Right ventricle myocardium inferior (tissue), 1 donor: ENCODE results near the gene ELFN1. TPM values are rescaled to one million over a fixed set of nuclear protein-coding genes. Genes with fewer than 3 reads are reported as not detected.

Experiments used
- ATAC-seq: fragments of 200-7000 bp; cut with Tn5 transposase; one replicate; pipeline ENCODE4 v1.9.1; 2020; ENCODE audit warnings: mild to moderate bottlenecking, moderate library complexity
- DNase-seq: peaks from one replicate; pipeline ENCODE4 v3.0.0; 2021; ENCODE audit errors: missing footprints
- intact Hi-C: fragments of 100-400 bp; cut with DNase I; formaldehyde crosslinking; loops from one replicate; pipeline ENCODE4 v1.11.0; 2022
- total RNA-seq: library from RNA; stranded (reverse); fragmentation: NEBNext Ultra II Directional; extraction: Animal tissue kit (Norgen Biotek cat#: 25700); gene quantifications from one replicate; pipeline ENCODE4 v1.2.1, GENCODE V29; 2021
- donor health status: DM: no; HTN: yes; CAD: no; lungs with severe emphysema.

The ELFN1 gene
- total RNA-seq, 1 donor from 2014 or later = 10.7 TPM

DNA sequence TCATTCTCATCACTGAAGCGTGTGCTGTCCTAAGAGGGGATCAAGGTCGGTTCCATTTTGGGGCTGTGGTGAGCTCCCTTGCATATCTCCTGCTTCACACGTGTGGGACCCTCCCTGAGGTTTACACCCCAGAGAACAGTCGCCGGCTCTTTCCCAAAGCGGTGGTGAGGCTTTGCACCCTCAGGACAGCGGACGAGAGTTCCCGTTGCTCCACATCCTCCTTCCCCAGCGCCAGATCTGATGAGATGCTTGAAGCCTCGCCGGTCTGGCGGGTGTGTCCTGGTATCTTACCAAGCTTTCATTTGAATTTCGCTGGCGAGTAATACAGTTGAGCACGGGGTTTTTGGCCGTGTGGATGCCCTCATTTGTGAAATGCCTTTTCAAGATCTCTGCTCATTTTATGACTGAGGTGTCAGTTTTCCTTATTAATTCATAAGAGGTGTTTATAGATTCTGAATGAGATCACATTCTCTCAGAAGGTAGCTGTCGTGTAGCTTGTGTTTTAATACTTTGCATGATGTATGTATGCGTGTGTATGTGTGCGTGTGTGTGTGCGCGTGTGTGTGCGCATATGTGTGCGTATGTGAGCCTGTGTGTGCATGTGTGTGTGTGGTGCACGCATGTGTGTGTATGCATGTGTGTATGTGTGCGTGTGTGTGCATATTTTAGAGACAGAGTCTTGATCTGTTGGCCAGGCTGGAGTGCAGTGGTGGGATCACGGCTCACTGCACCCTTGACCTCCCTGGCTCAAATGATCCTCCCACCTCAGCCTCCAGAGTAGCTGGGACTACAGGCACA is 30.7 kb downstream of the ELFN1 start:
- intact Hi-C loops = no loop called here
- no peak for ATAC-seq
- DNase-seq = no peak

DNA sequence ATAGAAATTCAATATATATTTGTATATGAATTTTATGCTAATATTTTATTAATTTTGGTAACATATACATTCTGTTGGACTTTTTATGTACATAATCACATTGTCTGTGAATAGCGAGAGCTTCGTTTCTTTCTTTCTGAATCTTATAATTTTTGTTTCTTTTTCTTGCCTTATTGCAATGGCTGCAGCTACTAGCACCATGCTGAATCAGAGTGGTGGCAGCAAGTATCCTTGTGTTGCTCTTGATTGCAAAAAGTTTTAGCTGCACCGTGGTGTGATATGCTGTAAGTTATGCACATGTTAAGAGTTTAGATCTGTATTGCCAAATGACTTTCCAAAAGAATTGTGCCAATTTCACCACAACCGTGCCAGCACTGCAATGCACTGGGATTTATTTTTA is 32.6 kb downstream of the ELFN1 start:
- DNase-seq (no peak), ATAC-seq (no peak)
- intact Hi-C loops = no loop called here

DNA sequence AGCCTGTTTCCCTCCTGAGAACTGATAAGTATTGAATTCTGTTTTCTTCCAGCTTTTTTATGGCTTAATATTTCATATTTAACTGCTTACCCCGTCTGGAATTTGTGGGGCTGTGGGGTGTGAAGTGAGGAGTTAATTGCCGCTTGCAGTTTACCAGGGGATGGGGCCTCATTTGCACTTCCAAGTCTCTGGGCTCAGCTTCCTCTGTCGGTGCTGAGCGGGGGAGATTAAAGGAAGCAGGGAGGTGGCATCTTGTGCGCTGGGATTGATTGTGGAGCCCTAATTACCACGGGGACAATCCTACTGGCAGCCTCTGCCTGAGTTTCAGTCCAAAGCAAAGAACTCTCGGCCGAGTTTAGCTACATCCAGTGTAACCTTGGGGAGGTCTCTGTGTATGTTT is 33.4 kb downstream of the ELFN1 start:
- DNase-seq (no peak), ATAC-seq (no peak)
- intact Hi-C loops = no loop called here

DNA sequence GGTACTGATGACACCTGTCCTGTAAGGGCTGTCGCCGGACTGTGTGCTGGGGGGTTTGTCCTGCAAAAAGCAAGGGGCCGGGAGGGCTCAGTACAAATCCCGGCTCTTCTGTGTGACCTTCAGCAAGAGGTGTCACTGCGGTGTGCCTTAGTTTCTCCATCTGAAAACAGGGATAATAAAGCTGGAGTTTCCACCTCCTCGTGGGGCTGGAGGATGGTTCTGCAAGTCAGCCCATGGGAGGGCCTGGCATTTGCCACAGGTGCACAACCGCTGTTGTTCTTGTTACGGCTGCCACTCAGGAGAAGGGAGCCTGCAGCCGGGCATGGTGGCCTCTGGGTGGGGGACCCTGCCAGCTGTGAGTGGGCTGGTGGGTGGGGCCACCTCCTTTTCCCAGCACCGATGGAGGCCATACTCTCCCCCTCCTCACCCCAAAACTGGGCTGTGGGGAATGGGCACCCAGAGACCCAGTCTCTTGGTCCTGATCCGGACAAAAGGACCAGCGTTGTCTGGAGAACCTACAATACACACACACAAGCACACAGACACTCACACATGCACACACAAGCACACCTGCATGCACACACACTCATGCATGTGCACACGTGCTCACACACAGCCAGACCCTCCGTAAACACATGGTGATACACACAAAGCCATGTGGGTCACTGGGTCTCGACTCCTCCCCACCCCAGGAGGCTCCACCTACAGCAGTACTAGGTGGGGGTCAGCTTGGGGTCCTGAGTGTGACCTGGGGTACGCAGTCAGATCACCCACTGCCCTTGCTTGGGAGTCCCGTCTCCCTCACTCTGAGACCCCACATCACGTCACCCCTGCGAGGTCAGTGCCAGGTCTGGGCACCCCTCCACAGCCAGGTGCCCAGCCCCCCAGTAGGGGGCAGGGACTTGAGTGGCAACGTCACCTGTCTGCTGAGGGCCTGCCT is 34.1 kb downstream of the ELFN1 start:
- DNase-seq (no peak), ATAC-seq (no peak)
- intact Hi-C loops = no loop called here

DNA sequence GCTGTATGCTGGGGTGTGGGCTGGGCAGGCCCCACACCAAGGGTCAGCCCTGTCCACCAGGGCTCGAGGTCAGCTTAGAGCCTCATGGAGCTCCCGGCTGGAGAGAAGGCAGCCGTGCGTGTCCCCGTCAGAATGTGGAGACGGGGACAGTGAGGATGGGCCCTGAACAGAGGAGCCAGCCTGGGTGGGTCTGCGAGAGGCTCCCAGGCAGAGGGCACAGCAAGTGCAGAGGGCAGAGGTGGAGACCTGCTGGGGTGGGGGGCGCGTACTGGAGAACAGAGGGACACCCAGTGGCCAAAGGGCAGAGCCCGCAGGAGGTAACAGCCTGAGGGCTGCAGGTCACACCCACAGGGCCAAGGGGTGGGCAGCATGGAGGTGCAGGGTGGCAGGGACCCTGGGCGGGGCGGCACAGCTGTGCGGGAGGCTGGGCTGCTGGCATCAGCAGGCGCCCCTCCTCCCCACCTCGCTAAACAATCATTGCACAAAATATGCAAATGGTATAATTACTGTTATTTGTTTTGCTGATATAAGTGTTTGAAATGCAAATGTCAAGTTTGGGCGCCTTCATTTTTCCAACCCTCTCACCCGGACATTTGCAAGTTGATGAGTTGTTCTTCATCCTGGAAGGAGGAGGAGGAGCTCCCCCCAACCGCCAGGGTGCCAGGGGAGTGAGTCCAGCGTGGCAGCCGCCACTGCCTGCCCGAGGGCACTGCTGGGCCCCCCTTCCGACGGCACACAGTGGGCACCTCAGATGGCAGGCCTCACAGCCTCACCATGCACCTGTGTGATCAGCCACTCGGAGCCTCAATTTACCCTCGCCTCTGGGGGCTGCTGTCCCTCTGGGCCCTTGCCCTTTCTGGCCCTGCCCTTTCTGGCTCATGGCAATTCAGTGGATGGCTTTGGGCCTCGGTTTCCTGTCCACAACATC is 35.0 kb downstream of the ELFN1 start:
- no peak for DNase-seq

DNA sequence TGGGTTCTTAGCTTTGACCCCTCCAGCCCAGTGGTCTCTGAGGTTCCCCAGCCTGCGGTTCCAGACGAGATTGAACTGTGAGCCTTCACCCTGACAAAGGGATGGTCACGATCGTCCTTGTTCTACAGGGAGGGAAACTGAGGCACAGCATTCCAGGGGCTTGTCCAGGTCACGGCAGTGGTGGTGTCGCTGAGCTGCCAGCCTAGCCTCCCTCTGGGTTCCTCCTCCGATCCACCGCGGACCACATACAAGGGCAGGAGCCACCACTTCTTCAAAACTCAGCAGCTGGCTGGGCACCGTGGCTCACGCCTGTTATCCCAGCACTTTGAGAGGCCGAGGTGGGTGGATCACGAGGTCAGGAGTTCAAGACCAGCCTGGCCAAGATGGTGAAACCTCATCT is 35.8 kb downstream of the ELFN1 start:
- no peak for DNase-seq
- ATAC-seq = no peak
- intact Hi-C loops = no loop called here

More for the DNA sequence above, 35.0 kb downstream of the ELFN1 start:
- intact Hi-C loops = no loop called here
- ATAC-seq = no peak

DNA sequence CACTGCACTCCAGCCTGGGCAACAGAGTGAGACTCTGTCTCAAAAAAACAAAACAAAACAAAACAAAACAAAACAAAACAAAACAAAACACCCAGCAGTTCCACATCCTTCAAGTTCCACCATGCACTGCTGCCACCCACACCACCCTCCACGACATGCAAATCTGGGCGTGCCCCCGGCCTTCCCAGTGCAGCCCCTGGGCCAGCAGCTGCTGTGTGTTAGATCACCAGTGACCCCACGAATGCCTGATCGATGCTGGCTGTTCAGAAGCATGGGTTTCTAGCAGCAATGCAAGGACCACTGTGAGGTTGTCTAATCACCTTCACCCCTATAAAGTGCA is 36.3 kb downstream of the ELFN1 start:
- intact Hi-C loops = no loop called here
- DNase-seq (no peak), ATAC-seq (no peak)

DNA sequence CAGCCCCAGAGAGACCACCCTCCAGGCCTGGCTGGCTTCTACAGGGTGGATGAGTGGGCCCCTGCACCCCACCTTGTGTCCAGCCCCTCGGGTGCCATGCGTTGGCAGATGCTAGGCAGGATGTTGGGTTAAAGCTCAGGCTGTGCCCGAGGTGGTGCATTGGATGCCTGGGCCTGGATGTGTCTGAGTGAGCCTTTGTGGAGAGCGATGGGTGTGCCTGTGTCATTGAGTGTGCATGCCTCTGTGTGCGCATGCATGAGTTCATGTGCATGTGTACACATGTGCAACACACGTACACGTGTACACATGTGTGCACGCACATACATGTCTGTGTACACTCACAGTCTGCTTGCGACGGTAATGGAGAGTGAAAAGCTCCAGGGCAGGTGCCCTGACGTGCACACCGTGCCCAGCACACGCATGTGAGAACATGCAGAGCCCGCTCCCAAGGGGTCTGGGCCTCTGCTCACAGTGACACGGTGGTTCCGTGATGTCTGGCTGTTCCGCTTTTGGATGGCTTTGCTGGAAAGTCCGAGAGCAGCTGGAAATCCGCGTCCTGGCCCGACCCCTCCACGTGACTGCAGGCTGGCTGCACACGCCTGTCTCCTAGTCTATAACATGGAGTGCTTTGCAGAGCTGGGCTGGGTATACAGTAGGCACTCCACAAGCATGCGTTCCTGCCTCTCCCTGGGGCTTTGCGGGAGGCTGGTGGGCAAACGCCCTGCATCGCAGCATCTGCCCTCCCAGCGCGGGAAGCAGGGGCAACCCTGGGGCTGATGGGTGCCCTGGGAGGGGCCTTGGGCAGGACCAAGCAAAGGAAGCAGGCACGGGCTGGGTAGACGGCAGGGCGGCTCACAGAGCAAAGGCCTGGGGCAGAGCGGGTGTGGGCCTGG is 36.9 kb downstream of the ELFN1 start:
- ATAC-seq (no peak), DNase-seq (no peak)
- intact Hi-C loops = no loop called here

DNA sequence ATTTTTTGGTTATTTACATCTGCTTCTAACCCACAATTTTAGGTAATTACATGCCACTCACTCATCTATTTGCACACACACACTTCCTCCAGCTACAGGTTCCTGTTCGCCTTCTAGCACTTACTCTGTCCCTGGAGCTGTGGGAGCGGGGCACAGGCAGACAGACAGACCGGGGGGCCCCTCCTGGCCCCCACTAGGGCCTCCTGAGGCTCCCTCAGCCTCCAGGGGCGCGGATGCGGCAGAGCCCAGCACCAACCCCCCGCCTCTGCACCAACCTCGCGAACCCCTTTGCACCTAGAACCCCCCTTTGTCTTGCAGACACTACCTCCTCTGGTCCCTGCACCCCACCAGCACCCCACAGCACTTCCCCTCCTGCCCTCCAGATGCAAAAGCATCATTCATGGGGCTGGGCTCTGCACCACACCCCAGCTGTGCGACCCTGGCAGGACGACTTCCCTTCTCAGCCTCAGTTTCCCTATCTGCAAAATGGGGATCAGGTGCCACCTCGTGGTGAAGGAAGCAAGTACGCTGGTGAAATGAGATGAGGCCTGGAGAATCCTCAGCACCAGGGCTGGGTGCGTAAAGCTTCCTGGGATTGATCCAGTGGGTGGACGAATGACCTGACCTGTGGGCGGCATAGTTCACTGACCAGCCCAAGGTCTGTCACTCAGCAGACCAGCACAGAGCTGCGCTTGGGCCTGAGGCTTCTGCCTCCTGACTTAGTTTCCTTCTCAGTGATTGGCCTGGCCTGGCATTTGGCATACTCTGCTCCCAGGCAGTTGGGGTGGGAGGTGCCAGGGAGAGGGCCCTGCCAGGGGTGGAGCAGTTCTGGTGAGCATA is 37.9 kb downstream of the ELFN1 start:
- intact Hi-C loops = no loop called here
- DNase-seq (no peak), ATAC-seq (no peak)

DNA sequence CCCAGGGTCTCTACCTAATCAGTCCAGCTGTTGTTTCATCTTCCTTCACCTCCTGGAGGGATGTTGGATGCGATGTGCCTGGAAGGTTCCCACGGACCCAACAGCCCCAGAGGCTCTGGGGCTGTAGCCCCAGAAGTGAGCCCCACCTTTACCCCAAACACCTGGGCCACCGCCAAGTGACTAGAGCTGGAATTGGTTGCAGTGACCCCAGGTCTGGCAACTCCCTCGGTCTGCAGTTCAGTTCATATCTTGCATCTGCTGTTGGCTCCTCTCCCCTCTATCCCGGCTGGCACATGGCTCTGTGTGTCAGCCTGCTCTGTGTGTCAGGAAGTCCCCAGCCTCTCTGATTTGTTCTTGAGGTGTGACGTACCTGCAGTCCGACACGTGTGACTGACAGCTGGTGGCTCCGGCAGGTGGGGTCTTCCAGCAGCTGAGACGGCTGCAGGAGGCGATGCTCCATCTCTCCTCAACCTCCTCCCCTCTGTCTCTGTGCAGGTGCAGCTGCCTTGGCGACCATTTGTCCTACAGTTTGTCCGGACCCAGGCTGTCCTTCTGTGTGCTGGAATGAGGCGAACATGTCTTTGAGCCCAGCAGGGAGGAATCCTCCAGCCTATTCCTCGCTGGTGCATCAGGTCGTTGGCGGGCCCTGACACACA is 38.6 kb downstream of the ELFN1 start:
- DNase-seq = no peak
- intact Hi-C loops = no loop called here
- no peak for ATAC-seq

DNA sequence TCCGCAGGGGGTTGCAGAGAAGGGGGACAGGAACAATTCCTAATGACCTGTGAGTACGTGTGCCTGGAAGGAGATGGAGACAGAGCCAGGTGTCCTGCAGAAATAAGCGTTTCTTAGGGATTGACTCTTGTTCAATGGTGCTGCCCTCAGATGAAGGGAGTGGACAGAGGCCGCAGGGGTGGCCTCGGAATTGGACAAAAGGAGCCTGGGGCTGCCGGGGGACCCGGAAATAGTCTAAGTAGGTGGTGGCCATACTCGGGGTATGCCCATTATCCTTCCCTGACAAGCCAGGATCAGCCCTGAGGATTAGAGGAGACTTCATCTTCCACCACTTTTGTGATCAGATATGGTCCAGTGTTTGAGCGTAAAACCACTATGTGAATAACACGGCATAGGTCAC is 39.2 kb downstream of the ELFN1 start:
- ATAC-seq (no peak), DNase-seq (no peak)

DNA sequence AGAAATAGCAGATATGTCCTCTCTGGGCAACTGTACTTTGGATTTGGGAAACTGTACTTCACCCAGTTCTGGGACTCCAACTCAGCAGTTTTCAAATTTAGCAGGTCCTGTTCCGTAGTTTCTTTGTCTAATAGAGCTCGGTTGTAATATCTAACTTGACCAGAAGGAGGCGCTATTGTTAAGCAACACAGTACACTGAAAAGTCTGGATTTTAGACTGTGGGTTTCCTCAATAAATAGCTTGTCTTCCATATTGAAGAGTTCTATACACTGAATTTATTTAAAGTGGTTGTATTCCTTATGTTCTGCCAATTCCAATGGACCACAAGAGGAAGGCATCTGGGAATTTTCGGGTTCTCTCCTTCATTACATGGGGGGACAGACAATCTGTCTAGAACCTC is 39.8 kb downstream of the ELFN1 start:
- intact Hi-C loops = no loop called here
- no peak for ATAC-seq
- no peak for DNase-seq

More for the DNA sequence above, 39.2 kb downstream of the ELFN1 start:
- intact Hi-C loops = no loop called here

DNA sequence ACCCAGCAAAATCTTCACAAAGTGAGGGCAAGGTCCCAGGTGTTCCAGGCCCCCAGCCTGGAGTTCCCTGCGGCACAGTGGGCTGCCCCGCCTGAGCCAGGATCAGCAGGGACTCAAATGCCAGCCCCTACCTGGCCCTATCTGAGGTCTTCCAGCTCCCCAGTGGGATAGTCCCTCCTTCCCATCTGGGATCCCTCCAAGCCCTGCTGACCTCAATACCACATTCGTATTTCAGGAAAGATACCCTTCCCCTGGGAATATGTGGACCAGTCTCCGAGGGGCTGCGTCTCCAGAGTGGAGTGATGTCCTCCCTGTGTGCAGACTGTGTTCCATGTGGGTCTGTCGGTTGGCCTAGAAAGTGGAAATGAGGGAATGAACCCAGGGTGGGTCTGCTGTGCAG is 40.9 kb downstream of the ELFN1 start:
- no peak for DNase-seq
- no peak for ATAC-seq
- intact Hi-C loops = no loop called here

DNA sequence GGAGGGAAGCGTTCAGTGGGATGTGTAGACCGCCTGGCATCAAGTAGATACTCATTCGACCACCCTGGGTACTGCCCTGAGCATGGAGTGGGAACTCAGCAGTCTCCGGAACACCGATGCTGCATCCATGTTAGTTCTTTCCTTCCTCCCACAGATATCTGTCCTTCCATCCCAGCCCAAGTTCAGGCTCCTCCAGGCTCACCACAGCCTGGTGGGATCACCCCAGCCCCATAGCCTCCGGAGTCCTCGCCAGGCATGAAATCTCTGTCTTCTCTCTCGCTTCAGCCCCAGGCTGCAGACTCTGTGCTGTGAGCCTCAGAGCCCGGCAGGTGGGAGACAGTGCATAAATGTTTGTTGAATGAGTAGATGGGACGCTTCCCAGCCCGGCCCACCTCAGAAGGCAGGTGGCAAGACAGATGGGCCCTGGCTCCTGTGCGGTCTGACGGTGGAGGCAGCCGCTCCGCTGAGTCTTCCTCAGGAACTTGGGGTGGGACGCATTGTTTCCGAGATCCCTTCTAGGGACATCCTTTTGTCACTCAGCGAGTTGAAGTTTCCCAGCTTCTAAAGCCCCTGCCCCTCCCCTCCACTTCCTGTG is 42.9 kb downstream of the ELFN1 start:
- no peak for ATAC-seq

DNA sequence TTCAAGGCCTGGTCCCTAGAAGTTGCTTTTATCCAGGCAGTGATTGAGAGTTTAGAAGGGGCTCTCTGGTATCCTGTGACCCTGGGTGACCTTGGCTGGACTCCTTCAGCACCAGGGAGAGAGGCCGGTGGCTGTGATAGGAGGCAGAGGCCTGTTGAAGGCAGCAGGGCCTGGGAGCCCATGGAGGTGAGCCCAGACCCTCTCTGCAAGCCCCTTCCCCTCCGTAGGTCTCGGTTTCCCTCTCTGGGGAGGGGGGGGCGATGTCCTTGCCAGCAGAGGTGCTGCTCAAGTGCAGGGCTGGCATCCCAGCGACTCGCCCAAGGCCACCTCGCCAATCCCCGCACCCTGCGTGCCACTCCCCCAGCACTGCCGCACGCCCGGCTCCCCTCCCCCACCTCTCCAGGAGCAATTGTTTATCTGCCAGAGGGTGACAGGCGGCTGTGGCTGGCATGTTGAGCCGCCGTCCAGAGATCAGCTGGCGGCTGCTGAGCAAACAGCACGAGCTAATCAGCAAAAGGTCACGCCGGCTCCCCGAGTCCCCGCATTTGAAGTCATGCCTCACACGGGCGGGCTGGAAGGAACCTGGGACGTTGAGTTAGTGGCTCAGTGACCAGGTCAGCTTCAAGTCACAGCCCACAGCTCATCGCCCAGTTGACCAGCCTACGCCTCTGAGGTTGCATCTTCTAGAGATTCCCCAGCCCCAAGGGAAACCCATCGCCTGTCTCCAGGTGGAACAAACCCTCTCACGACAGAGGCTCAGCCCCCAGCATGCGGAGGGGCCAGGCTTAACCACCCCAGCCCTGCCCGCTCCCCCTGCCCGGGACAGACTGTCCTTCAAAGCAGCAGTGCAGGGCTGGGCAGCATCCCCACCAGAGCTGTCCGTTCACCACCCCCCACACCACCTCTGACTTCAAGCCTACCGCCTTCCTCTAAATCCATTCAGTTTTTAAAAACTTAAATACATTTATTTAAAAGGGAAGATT is 43.7 kb downstream of the ELFN1 start:
- intact Hi-C loops = no loop called here
- ATAC-seq = peak; percentile 71
- peak; percentile 81 for DNase-seq

More for the DNA sequence above, 42.9 kb downstream of the ELFN1 start:
- intact Hi-C loops = no loop called here
- no peak for DNase-seq
